Measurements from ENCODE around the gene LHFPL2.

The LHFPL2 gene

GRCh38 chr5:78629624-78630023, 18.9 kb downstream of the LHFPL2 start:
- no peaks in the 10 kb centered on the region for H3K9me3 ChIP-seq (ENCODE audit: insufficient read depth, low read length)
- H3K9me2 ChIP-seq (replicated peaks; ENCODE audit: insufficient read depth, low read length), result no peaks in the 10 kb centered on the region
- no peak overlapping the region for H3K4me2 ChIP-seq (ENCODE audit: low read depth, low read length, poor library complexity, severe bottlenecking)
- H3F3A ChIP-seq (ENCODE audit: insufficient read depth), result no peaks in the 10 kb centered on the region; the same call in 1 of the 2 replicates
- no peak overlapping the region for H3K4me3 ChIP-seq (ENCODE audit: insufficient read depth, low read length, poor library complexity, severe bottlenecking)
- peaks cover 26% of the 10 kb centered on the region for H3K36me3 ChIP-seq (ENCODE audit: low read length)
- H4K20me1 ChIP-seq (ENCODE audit: low read depth, low read length), result peaks cover 4% of the 10 kb centered on the region; the same call in 1 of the 2 replicates
- peaks cover 84% of the 10 kb centered on the region for H3K79me2 ChIP-seq (ENCODE audit: insufficient read depth, low read length)
- H3K9ac ChIP-seq (ENCODE audit: low read length), result no peak overlapping the region
- H3K27ac ChIP-seq (ENCODE audit: low read depth, low read length), result no peak overlapping the region
- TF ChIP-seq EZH2phosphoT487 (conservative IDR thresholded peaks at IDR 0.05; ENCODE audit: low read length), result no peak
- TF ChIP-seq CTCF (IDR thresholded peaks at IDR 0.05; ENCODE audit: insufficient read depth, low read length, poor library complexity, severe bottlenecking), result no peak
- no peak overlapping the region for H2AFZ ChIP-seq (ENCODE audit: low read depth, low read length, severe bottlenecking)
- H3K27me3 ChIP-seq (ENCODE audit: low read length), result no peaks in the 10 kb centered on the region

DNA sequence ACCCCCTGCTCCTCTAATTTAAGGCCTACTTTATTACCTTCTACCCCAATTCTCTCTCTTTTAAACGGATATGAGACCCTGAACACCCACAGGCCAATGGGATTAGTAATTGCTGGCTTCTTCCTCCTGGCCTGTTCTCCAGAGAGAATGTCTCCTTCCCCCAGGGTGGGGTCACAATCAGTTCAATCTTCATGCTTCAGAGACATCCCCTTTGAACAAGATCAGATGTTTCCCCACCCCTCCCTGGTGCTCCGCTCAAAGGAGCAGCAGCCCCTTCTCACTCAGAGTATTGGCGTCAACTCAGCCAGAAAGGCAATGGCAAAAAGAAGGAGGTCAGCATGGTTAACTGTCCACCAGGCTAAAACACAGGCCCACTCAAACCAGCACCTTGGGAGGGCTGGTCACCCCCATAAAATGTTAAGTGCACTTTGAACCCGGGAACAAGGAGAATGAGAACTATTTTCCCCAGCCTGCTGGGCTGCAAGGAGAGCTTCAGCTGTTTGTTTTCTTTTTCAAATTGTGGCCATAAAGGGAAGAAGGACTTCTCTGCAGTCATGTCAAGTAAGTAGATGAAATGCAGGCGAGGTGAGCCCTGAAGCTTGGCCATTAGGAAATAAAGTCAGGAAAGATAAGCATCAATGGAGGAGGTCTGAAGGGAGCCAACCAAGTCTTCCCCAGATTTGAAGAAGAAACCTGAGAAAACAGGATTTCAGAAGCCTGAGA, 20.1 kb downstream of the LHFPL2 start:
- H3K36me3 ChIP-seq (ENCODE audit: low read length), result peaks cover 38% of the 10 kb centered on the region
- H3F3A ChIP-seq (ENCODE audit: insufficient read depth), result peaks cover 2% of the 10 kb centered on the region
- no peak overlapping the region for H3K27ac ChIP-seq (ENCODE audit: low read depth, low read length)
- peaks cover 9% of the 10 kb centered on the region for H4K20me1 ChIP-seq (ENCODE audit: low read depth, low read length)
- no peak overlapping the region for H2AFZ ChIP-seq (ENCODE audit: low read depth, low read length, severe bottlenecking)
- no peak for TF ChIP-seq EZH2phosphoT487 (conservative IDR thresholded peaks at IDR 0.05; ENCODE audit: low read length)
- no peak for TF ChIP-seq CTCF (IDR thresholded peaks at IDR 0.05; ENCODE audit: insufficient read depth, low read length, poor library complexity, severe bottlenecking)
- no peaks in the 10 kb centered on the region for H3K9me3 ChIP-seq (ENCODE audit: insufficient read depth, low read length)
- H3K27me3 ChIP-seq (ENCODE audit: low read length), result no peaks in the 10 kb centered on the region
- H3K9ac ChIP-seq (ENCODE audit: low read length), result no peak overlapping the region
- H3K9me2 ChIP-seq (replicated peaks; ENCODE audit: insufficient read depth, low read length), result no peaks in the 10 kb centered on the region
- H3K79me2 ChIP-seq (ENCODE audit: insufficient read depth, low read length), result peaks cover 84% of the 10 kb centered on the region
- no peak overlapping the region for H3K4me3 ChIP-seq (ENCODE audit: insufficient read depth, low read length, poor library complexity, severe bottlenecking)
- no peak overlapping the region for H3K4me2 ChIP-seq (ENCODE audit: low read depth, low read length, poor library complexity, severe bottlenecking)

DNA sequence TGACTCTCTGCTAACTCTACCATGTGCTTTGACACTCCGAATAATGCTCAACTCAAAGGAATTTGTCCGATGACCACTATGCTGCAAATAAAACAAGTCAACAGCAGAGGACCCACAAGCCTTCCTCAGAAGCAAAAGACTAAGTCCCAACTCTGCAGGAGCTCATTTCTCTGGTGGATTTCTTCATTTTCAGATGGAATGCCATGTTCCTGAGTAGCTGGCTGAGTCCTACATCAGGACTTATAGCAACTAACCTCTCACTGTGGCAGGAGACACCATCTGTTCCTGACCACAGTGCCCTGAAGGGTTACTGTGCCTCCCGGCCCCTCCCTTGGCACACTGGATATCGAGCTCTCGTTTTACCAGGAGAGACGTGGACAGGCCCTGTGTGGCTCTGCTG, 20.8 kb downstream of the LHFPL2 start:
- no peak overlapping the region for H3K9ac ChIP-seq (ENCODE audit: low read length)
- peaks cover 8% of the 10 kb centered on the region; the same call in 1 of the 2 replicates for H3F3A ChIP-seq (ENCODE audit: insufficient read depth)
- no peak overlapping the region for H3K4me2 ChIP-seq (ENCODE audit: low read depth, low read length, poor library complexity, severe bottlenecking)
- H3K4me3 ChIP-seq (ENCODE audit: insufficient read depth, low read length, poor library complexity, severe bottlenecking), result no peak overlapping the region
- H3K9me3 ChIP-seq (ENCODE audit: insufficient read depth, low read length), result no peaks in the 10 kb centered on the region
- no peaks in the 10 kb centered on the region for H3K27me3 ChIP-seq (ENCODE audit: low read length)
- no peaks in the 10 kb centered on the region for H3K9me2 ChIP-seq (replicated peaks; ENCODE audit: insufficient read depth, low read length)
- peaks cover 44% of the 10 kb centered on the region for H3K36me3 ChIP-seq (ENCODE audit: low read length)
- TF ChIP-seq CTCF (IDR thresholded peaks at IDR 0.05; ENCODE audit: insufficient read depth, low read length, poor library complexity, severe bottlenecking), result no peak
- TF ChIP-seq EZH2phosphoT487 (conservative IDR thresholded peaks at IDR 0.05; ENCODE audit: low read length), result no peak
- H3K27ac ChIP-seq (ENCODE audit: low read depth, low read length), result no peak overlapping the region
- H2AFZ ChIP-seq (ENCODE audit: low read depth, low read length, severe bottlenecking), result no peak overlapping the region
- H4K20me1 ChIP-seq (ENCODE audit: low read depth, low read length), result peaks cover 15% of the 10 kb centered on the region
- H3K79me2 ChIP-seq (ENCODE audit: insufficient read depth, low read length), result peaks cover 84% of the 10 kb centered on the region
